ENCODE results near the gene SCUBE1.

DNA sequence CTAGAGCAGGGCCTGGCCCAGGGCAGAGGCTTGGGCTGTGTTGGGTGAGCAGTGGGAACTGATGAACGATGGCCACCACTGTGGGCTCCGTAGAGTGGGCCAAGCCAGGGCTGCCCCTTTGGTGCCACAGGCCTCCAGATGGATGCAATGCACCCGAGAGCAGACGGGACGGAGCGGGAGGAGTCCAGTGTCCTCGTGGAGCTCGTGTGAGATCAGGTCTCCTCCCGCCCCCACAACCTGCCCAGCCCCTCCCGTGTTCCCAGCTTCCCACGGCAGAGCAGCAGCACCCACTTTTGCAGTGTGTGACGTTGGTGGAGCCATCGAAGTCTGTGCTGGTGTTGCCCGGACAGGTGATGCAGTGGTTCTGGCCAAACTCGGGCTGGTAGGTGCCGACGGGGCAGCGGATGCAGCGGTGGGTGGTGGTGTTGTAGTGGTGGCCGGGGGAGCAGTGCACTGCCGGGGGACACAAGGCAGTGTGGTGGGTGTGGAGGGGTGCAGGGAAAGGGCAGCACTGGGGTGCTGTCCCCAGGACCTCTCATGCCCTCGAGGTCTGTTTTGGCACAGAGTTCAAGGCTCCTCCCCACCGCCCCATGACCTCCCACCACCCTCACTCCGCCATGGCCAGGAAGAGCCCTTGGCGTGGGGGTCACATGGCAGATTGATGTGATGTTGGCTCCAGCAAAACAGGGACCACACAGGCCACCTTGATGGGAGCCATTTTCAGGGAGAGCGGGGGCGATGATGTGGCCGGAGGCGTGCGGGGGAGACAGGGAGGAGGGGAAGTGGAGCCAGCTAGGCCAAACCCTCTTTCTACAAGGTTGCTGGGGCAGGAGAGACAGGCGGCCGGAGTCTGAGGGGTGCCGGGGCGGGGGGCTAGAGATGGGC, 132.3 kb downstream of the SCUBE1 start:
- no peak for TF ChIP-seq CTCF (IDR thresholded peaks at IDR 0.05)
- no peak for TF ChIP-seq POLR2A (IDR thresholded peaks at IDR 0.05)

All from thyroid gland (tissue), 4 donors.